Fibroblast of skin of left quadriceps (primary cell): ENCODE data around the gene TTLL3.
"Not testable (repeated sequence)": the region's sequence is repeated elsewhere in the genome, so short reads cannot be mapped to it uniquely, and the experiment has no call there.

Experiments used
- DNase-seq, 2 experiments: peaks; one replicate each; pipeline ENCODE4 v3.0.0-alpha.2; 2013; ENCODE audit warnings: low read depth in 2 of 2

Gene TTLL3

GRCh38 chr3:9837701-9838582 is 27.9 kb downstream of the TTLL3 start:
- no peak for DNase-seq

- no peak for DNase-seq
Observed at GRCh38 chr3:9838856-9839255, 28.8 kb downstream of the TTLL3 start.

GRCh38 chr3:9841015-9841414 is 31.0 kb downstream of the TTLL3 start:
- DNase-seq = no peak

GRCh38 chr3:9843715-9844438 is 33.8 kb downstream of the TTLL3 start, which contains the start of gene RPUSD3:
RPUSD3 (minus strand) TSS chr3:9844008; CDS start chr3:9843990, 18 bp downstream.
- DNase-seq = peak; percentile 91 to 92

GRCh38 chr3:9846231-9846630 is 36.2 kb downstream of the TTLL3 start:
- no peak for DNase-seq

- DNase-seq = no peak
Observed at GRCh38 chr3:9846931-9847488, 36.9 kb downstream of the TTLL3 start.

- not testable (repeated sequence) for DNase-seq
Observed at GRCh38 chr3:9847870-9848269, 37.8 kb downstream of the TTLL3 start.

GRCh38 chr3:9848860-9849259 is 38.8 kb downstream of the TTLL3 start:
- DNase-seq = not testable (repeated sequence)

GRCh38 chr3:9851383-9851782 is 41.3 kb downstream of the TTLL3 start:
- DNase-seq = not testable (repeated sequence)

- DNase-seq = not testable (repeated sequence)
Observed at GRCh38 chr3:9851926-9852325, 41.9 kb downstream of the TTLL3 start.

- no peak for DNase-seq
Observed at GRCh38 chr3:9852528-9852927, 42.5 kb downstream of the TTLL3 start.

GRCh38 chr3:9854291-9854940 is 44.4 kb downstream of the TTLL3 start:
- not testable (repeated sequence) for DNase-seq

- no peak for DNase-seq
Observed at GRCh38 chr3:9855594-9855993, 45.5 kb downstream of the TTLL3 start.

- DNase-seq = no peak
Observed at GRCh38 chr3:9859530-9860025, 49.5 kb downstream of the TTLL3 start.

- DNase-seq = no peak
Observed at GRCh38 chr3:9861201-9861600, 51.1 kb downstream of the TTLL3 start.

- no peak for DNase-seq
Observed at GRCh38 chr3:9861626-9862130, 51.6 kb downstream of the TTLL3 start.

GRCh38 chr3:9862391-9863057 is 52.5 kb downstream of the TTLL3 start:
- no peak for DNase-seq

GRCh38 chr3:9863058-9863772 is 53.2 kb downstream of the TTLL3 start:
- DNase-seq = no peak

GRCh38 chr3:9864200-9864927 is 54.3 kb downstream of the TTLL3 start:
- peak; percentile 79 to 82 for DNase-seq
